Body of pancreas (tissue), 4 donors: ENCODE measurements around the gene MYRIP.

Experiments
- POLR2A ChIP-seq, 3 donors: fragments of 450-650 bp; IDR thresholded peaks; one replicate each; pipeline ENCODE4 v1.6.1; 2016; ENCODE audit warnings: antibody characterized with exemption in 3 of 3, mild to moderate bottlenecking in 2 of 3
- TF ChIP-seq, protein P1 (sequence below), 7 experiments: fragments of 450-650 bp in 4 of 7; fragments of 200-600 bp in 3 of 7; sonication (generic) in 3 of 7; IDR thresholded peaks; one replicate each; pipeline ENCODE4 v1.5.1; 2016 to 2019; ENCODE audit warnings: antibody characterized with exemption in 7 of 7

DNA sequence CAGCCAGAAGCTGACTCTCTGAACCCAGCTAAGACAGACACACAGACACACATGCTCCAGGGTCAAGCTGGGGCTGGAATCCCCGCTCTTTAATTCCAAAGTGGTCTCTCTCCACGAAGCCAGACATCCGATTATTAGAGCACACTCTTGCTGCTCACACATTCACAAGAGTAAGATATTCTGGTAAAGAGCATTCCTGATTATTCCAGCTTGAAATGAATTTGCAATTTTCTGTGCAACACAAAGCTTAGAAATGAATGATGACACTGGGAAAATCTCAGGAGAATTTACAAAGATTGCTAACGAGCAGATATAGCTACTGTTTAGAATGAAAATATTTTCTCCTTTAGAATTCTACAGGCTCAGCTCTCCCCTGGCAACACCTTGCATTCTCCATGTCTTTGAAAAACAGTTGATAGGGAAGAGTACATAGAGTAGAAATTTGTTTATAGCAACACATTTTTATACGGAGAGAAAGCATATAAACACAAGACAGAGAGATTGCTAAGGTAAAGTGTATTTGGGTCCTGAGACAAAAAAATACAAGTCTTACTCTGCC, 419.5 kb downstream of the MYRIP start:
- TF ChIP-seq, protein P1, sequence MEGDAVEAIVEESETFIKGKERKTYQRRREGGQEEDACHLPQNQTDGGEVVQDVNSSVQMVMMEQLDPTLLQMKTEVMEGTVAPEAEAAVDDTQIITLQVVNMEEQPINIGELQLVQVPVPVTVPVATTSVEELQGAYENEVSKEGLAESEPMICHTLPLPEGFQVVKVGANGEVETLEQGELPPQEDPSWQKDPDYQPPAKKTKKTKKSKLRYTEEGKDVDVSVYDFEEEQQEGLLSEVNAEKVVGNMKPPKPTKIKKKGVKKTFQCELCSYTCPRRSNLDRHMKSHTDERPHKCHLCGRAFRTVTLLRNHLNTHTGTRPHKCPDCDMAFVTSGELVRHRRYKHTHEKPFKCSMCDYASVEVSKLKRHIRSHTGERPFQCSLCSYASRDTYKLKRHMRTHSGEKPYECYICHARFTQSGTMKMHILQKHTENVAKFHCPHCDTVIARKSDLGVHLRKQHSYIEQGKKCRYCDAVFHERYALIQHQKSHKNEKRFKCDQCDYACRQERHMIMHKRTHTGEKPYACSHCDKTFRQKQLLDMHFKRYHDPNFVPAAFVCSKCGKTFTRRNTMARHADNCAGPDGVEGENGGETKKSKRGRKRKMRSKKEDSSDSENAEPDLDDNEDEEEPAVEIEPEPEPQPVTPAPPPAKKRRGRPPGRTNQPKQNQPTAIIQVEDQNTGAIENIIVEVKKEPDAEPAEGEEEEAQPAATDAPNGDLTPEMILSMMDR (IDR thresholded peaks at IDR 0.05): no peak
- TF ChIP-seq POLR2A (IDR thresholded peaks at IDR 0.05): no peak
